GM06990 (cell line): ENCODE measurements around the gene COQ2.
"Not testable (repeated sequence)": the region's sequence is repeated elsewhere in the genome, so short reads cannot be mapped to it uniquely, and the experiment has no call there.

Experiments
- DNase-seq: peaks from one replicate; pipeline ENCODE4 v3.0.0-alpha.2; 2011; ENCODE audit not compliant: insufficient read length; ENCODE audit errors: extremely low read depth
- H3K27me3 ChIP-seq: replicated peaks from 2 replicates; pipeline ENCODE4 v1.6.0; 2011; ENCODE audit warnings: low read length; ENCODE audit not compliant: control insufficient read depth, insufficient read depth
- H3K36me3 ChIP-seq: 2 replicates; pipeline ENCODE4 v1.5.1; 2011; ENCODE audit warnings: low read length; ENCODE audit not compliant: control insufficient read depth, insufficient read depth
- H3K4me3 ChIP-seq: replicated peaks from 2 replicates; pipeline ENCODE4 v1.5.1; 2011; ENCODE audit warnings: low read depth, mild to moderate bottlenecking, control low read depth, low read length
- CTCF ChIP-seq: IDR thresholded peaks from 2 replicates; pipeline ENCODE4 v1.5.1; 2011; ENCODE audit warnings: low read length, control low read depth, mild to moderate bottlenecking, inconsistent platforms; ENCODE audit not compliant: insufficient read depth, poor library complexity, severe bottlenecking

COQ2 gene

GRCh38 chr4:83284193-83285054, at the start of gene COQ2:
Gene COQ2, minus strand, starts transcription at chr4:83284798. Its CDS starts 34 bp downstream, at chr4:83284764.
- peak; percentile 92 for DNase-seq
- Histone ChIP-seq H3K27me3 (no peaks in the 10 kb centered on the region), H3K4me3 (peak within 1 kb of the TSS; percentile 79), H3K36me3 (no peaks in the 10 kb centered on the region)
- TF ChIP-seq CTCF, result peak; percentile 15

GRCh38 chr4:83331956-83332355, 47.4 kb upstream of the COQ2 start:
- H3K27me3 ChIP-seq, result no peaks in the 10 kb centered on the region; the same call in none of the 2 replicates
- no peak overlapping the region for H3K4me3 ChIP-seq
- TF ChIP-seq CTCF, result no peak
- DNase-seq, result no peak
- no peaks in the 10 kb centered on the region for H3K36me3 ChIP-seq

GRCh38 chr4:83329521-83330110, 45.0 kb upstream of the COQ2 start:
- DNase-seq, result no peak
- TF ChIP-seq CTCF, result no peak
- Histone ChIP-seq H3K27me3 (no peaks in the 10 kb centered on the region; the same call in 1 of the 2 replicates), H3K36me3 (no peaks in the 10 kb centered on the region), H3K4me3 (no peak overlapping the region)

- DNase-seq, result no peak
- H3K36me3 ChIP-seq, result no peaks in the 10 kb centered on the region
Observed at GRCh38 chr4:83328521-83329187, 44.1 kb upstream of the COQ2 start.

GRCh38 chr4:83326546-83326945, 41.9 kb upstream of the COQ2 start:
- DNase-seq, result no peak
- Histone ChIP-seq H3K36me3 (no peaks in the 10 kb centered on the region), H3K27me3 (no peaks in the 10 kb centered on the region), H3K4me3 (no peak overlapping the region)
- TF ChIP-seq CTCF, result no peak

More at GRCh38 chr4:83328521-83329187, 44.1 kb upstream of the COQ2 start:
- no peak overlapping the region for H3K4me3 ChIP-seq
- TF ChIP-seq CTCF, result peak; percentile 43
- H3K27me3 ChIP-seq, result no peaks in the 10 kb centered on the region

- H3K4me3 ChIP-seq, H3K27me3 ChIP-seq, H3K36me3 ChIP-seq, DNase-seq: not testable (repeated sequence)
Observed at GRCh38 chr4:83325306-83325705, 40.7 kb upstream of the COQ2 start.
